ENCODE results near the gene BUD31. TPM values are rescaled to one million over a fixed set of nuclear protein-coding genes. Genes with fewer than 3 reads are reported as not detected.
A peak's percentile ranks its signal among the peaks of the same experiment; 100 is the strongest.

Gene BUD31
- total RNA-seq, 1 experiment from 2014 or later = 199 TPM

GRCh38 chr7:99404977-99405320 lies 3.8 kb upstream of the BUD31 start:
- Mint-ChIP-seq H3K4me1 (ENCODE audit: low read depth, unreplicated experiment) (peaks cover 17% of the 10 kb centered on the region), H3K9me3 (ENCODE audit: unreplicated experiment) (no peaks in the 10 kb centered on the region), H3K36me3 (ENCODE audit: insufficient read depth, unreplicated experiment) (peaks cover 78% of the 10 kb centered on the region), H3K27me3 (ENCODE audit: insufficient read depth, unreplicated experiment) (no peaks in the 10 kb centered on the region), H3K4me3 (ENCODE audit: unreplicated experiment) (no peak overlapping the region), H3K27ac (ENCODE audit: unreplicated experiment) (no peak overlapping the region)
- no peaks in the 10 kb centered on the region for H3K9me3 ChIP-seq
- POLR2A ChIA-PET = no interaction called here
- CTCF ChIA-PET = no interaction called here
- BruUV-seq (replicated peaks) = no TSS peak
- no peak for DNase-seq
- H3K27me3 ChIP-seq (replicated peaks; ENCODE audit: control insufficient read depth, insufficient read depth, low read length) = no peaks in the 10 kb centered on the region
- intact Hi-C loops (cut with micrococcal nuclease; ENCODE audit: unreplicated experiment) = no loop called here
- H3K36me3 ChIP-seq (ENCODE audit: control insufficient read depth, insufficient read depth, low read length) = peaks cover 9% of the 10 kb centered on the region
- peaks cover 9% of the 10 kb centered on the region for H3K4me1 ChIP-seq
- TF ChIP-seq CTCF (IDR thresholded peaks at IDR 0.05; ENCODE audit: insufficient read depth in 1 of 2, low read depth in 1 of 2, low read length in 1 of 2, severe bottlenecking in 1 of 2, unreplicated experiment in 1 of 2) = no peak
- no peak overlapping the region for H3K4me3 ChIP-seq (ENCODE audit: low read depth, low read length)

- Mint-ChIP-seq H3K36me3 (ENCODE audit: insufficient read depth, unreplicated experiment) (peaks cover 78% of the 10 kb centered on the region), H3K9me3 (ENCODE audit: unreplicated experiment) (no peaks in the 10 kb centered on the region), H3K4me3 (ENCODE audit: unreplicated experiment) (peak overlapping the region; percentile 91), H3K27ac (ENCODE audit: unreplicated experiment) (no peak overlapping the region), H3K27me3 (ENCODE audit: insufficient read depth, unreplicated experiment) (no peaks in the 10 kb centered on the region), H3K4me1 (ENCODE audit: low read depth, unreplicated experiment) (peaks cover 27% of the 10 kb centered on the region)
- no peak for DNase-seq
- Histone ChIP-seq H3K36me3 (ENCODE audit: control insufficient read depth, insufficient read depth, low read length) (peaks cover 7% of the 10 kb centered on the region), H3K4me3 (ENCODE audit: low read depth, low read length) (no peak overlapping the region), H3K9me3 (no peaks in the 10 kb centered on the region), H3K27me3 (replicated peaks; ENCODE audit: control insufficient read depth, insufficient read depth, low read length) (no peaks in the 10 kb centered on the region), H3K4me1 (peaks cover 9% of the 10 kb centered on the region)
- no TSS peak for BruUV-seq (replicated peaks)
- POLR2A ChIA-PET = no interaction called here
- intact Hi-C loops (cut with micrococcal nuclease; ENCODE audit: unreplicated experiment) = no loop called here
- TF ChIP-seq CTCF (IDR thresholded peaks at IDR 0.05; ENCODE audit: insufficient read depth in 1 of 2, low read depth in 1 of 2, low read length in 1 of 2, severe bottlenecking in 1 of 2, unreplicated experiment in 1 of 2) = no peak
- CTCF ChIA-PET = no interaction called here
These were observed 2.2 kb upstream of the BUD31 start for GRCh38 chr7:99406557-99406956.

GRCh38 chr7:99407872-99408378 lies 844 bp upstream of the BUD31 start:
- Mint-ChIP-seq H3K27ac (ENCODE audit: unreplicated experiment) (peak overlapping the region; percentile 92), H3K4me3 (ENCODE audit: unreplicated experiment) (peak overlapping the region; percentile 91), H3K4me1 (ENCODE audit: low read depth, unreplicated experiment) (peaks cover 25% of the 10 kb centered on the region), H3K36me3 (ENCODE audit: insufficient read depth, unreplicated experiment) (peaks cover 78% of the 10 kb centered on the region), H3K27me3 (ENCODE audit: insufficient read depth, unreplicated experiment) (no peaks in the 10 kb centered on the region), H3K9me3 (ENCODE audit: unreplicated experiment) (no peaks in the 10 kb centered on the region)
- DNase-seq = peak in 1 of 2 experiments; percentile 43
- Histone ChIP-seq H3K4me3 (ENCODE audit: low read depth, low read length) (peak overlapping the region; percentile 94), H3K36me3 (ENCODE audit: control insufficient read depth, insufficient read depth, low read length) (peaks cover 9% of the 10 kb centered on the region), H3K9me3 (no peaks in the 10 kb centered on the region), H3K27me3 (replicated peaks; ENCODE audit: control insufficient read depth, insufficient read depth, low read length) (no peaks in the 10 kb centered on the region), H3K4me1 (peaks cover 9% of the 10 kb centered on the region)
- POLR2A ChIA-PET = interaction anchor here (1.0 to 1.9 kb wide), 6 partner anchors 8 to 209 kb away, joined by 3 to 17 read pairs (median 6); partner anchors contain the start of gene ZSCAN25
- CTCF ChIA-PET = interaction anchor here (1.6 to 1.9 kb wide), 2 partner anchors 13 to 35 kb away, joined by 3 to 5 read pairs; no protein-coding TSS in a partner anchor
- intact Hi-C loops (cut with micrococcal nuclease; ENCODE audit: unreplicated experiment) = loop anchor here (2.0 kb wide), 2 partner anchors 25 to 35 kb away; no protein-coding TSS in a partner anchor
- no TSS peak for BruUV-seq (replicated peaks)
- no peak for TF ChIP-seq CTCF (IDR thresholded peaks at IDR 0.05; ENCODE audit: insufficient read depth in 1 of 2, low read depth in 1 of 2, low read length in 1 of 2, severe bottlenecking in 1 of 2, unreplicated experiment in 1 of 2)
